GM23338 (cell line): ENCODE measurements around the gene FNDC11. TPM values are rescaled to one million over a fixed set of nuclear protein-coding genes. Genes with fewer than 3 reads are reported as not detected.

ENCODE experiments used
- ATAC-seq: fragments of 200-7000 bp; cut with Tn5 transposase; 3 replicates; pipeline ENCODE4 v1.9.1; 2020
- DNase-seq: peaks from one replicate; pipeline ENCODE4 v3.0.0-alpha.2; 2015; ENCODE audit warnings: low spot score
- H2AFZ ChIP-seq: fragments of 200-600 bp; sonication (generic); 2 replicates; pipeline ENCODE4 v1.8.0; 2016; ENCODE audit warnings: antibody characterized with exemption, mild to moderate bottlenecking, moderate library complexity
- H3F3A ChIP-seq: fragments of 200-600 bp; sonication (generic); replicated peaks from 2 replicates; pipeline ENCODE4 v1.8.0; 2017; ENCODE audit warnings: antibody characterized with exemption, mixed run types, low read depth
- H3K27ac ChIP-seq: fragments of 200-600 bp; sonication (generic); 2 replicates; pipeline ENCODE4 v1.6.1; 2016; ENCODE audit warnings: low read depth
- H3K27me3 ChIP-seq: fragments of 200-600 bp; sonication (generic); 2 replicates; pipeline ENCODE4 v1.8.0; 2016; ENCODE audit warnings: mild to moderate bottlenecking, mixed run types, moderate library complexity; ENCODE audit not compliant: insufficient read depth
- H3K36me3 ChIP-seq: fragments of 200-600 bp; sonication (generic); 2 replicates; pipeline ENCODE4 v1.8.0; 2016; ENCODE audit warnings: mild to moderate bottlenecking; ENCODE audit not compliant: insufficient read depth
- H3K4me1 ChIP-seq: fragments of 200-600 bp; sonication (generic); 2 replicates; pipeline ENCODE4 v1.8.0; 2016; ENCODE audit warnings: mild to moderate bottlenecking, moderate library complexity; ENCODE audit not compliant: insufficient read depth
- H3K4me2 ChIP-seq: fragments of 200-600 bp; sonication (generic); 2 replicates; pipeline ENCODE4 v1.7.1; 2017; ENCODE audit warnings: mixed run types
- H3K4me3 ChIP-seq: fragments of 200-600 bp; sonication (generic); 2 replicates; pipeline ENCODE4 v1.6.1; 2016; ENCODE audit warnings: mixed run types
- H3K79me2 ChIP-seq: fragments of 200-600 bp; sonication (generic); replicated peaks from 2 replicates; pipeline ENCODE4 v1.8.0; 2017; ENCODE audit warnings: mild to moderate bottlenecking; ENCODE audit not compliant: insufficient read depth
- H3K9me2 ChIP-seq: fragments of 200-600 bp; sonication (generic); 2 replicates; pipeline ENCODE4 v1.8.0; 2017; ENCODE audit not compliant: insufficient read depth
- H4K20me1 ChIP-seq: fragments of 200-600 bp; sonication (generic); replicated peaks from 2 replicates; pipeline ENCODE4 v1.8.0; 2017; ENCODE audit warnings: mild to moderate bottlenecking; ENCODE audit not compliant: insufficient read depth
- H3K27ac Mint-ChIP-seq: 2 replicates; pipeline ENCODE4 v1.8.0; 2020; ENCODE audit warnings: inconsistent platforms, mild to moderate bottlenecking, moderate library complexity, mixed read lengths
- H3K27me3 Mint-ChIP-seq: 3 replicates; pipeline ENCODE4 v1.8.0; 2022; ENCODE audit warnings: low read depth, mild to moderate bottlenecking, moderate library complexity, mixed read lengths, inconsistent platforms; ENCODE audit not compliant: insufficient read depth, poor library complexity
- H3K36me3 Mint-ChIP-seq: 3 replicates; pipeline ENCODE4 v1.8.0; 2021; ENCODE audit warnings: low read depth, mild to moderate bottlenecking, inconsistent platforms, moderate library complexity, mixed read lengths
- H3K4me1 Mint-ChIP-seq: 3 replicates; pipeline ENCODE4 v1.8.0; 2020; ENCODE audit warnings: mild to moderate bottlenecking, inconsistent platforms, mixed read lengths
- H3K4me3 Mint-ChIP-seq: 3 replicates; pipeline ENCODE4 v1.8.0; 2021; ENCODE audit warnings: moderate library complexity, mild to moderate bottlenecking, inconsistent platforms, mixed read lengths
- H3K9me3 Mint-ChIP-seq: 3 replicates; pipeline ENCODE4 v1.8.0; 2020; ENCODE audit warnings: moderate library complexity, mild to moderate bottlenecking, inconsistent platforms, mixed read lengths
- CREB1 ChIP-seq: fragments of 250-450 bp; sonication (Bioruptor Pico); IDR thresholded peaks from 2 replicates; pipeline ENCODE4 v1.5.0; 2020; ENCODE audit warnings: low read depth, mild to moderate bottlenecking, moderate library complexity
- POLR2AphosphoS5 ChIP-seq: IDR thresholded peaks from 2 replicates; pipeline ENCODE4 v1.6.1; 2016; ENCODE audit warnings: antibody characterized with exemption, low read depth
- STAT1 ChIP-seq: IDR thresholded peaks from one replicate; pipeline ENCODE4 v1.6.1; 2016; ENCODE audit warnings: antibody characterized with exemption; ENCODE audit not compliant: unreplicated experiment
- ZNF114 ChIP-seq: fragments of 250-450 bp; sonication (Bioruptor Pico); IDR thresholded peaks from 2 replicates; pipeline ENCODE4 v1.5.0; 2020; ENCODE audit warnings: mild to moderate bottlenecking, moderate library complexity
- polyA plus RNA-seq: library from polyadenylated mRNA; unstranded; fragments of >200 nt; fragmentation: Nextera tagmentation; extraction: Ambion mirVana; gene quantifications from 2 replicates; pipeline ENCODE4 v1.2.1, GENCODE V29; 2016
- total RNA-seq: library from RNA; depleted of rRNA; stranded (reverse); fragments of >200 nt; shearing (Covaris generic); gene quantifications from 2 replicates; pipeline ENCODE4 v1.2.3, GENCODE V29; 2014
- TF ChIP-seq, protein P1 (sequence below): fragments of 250-450 bp; sonication (Bioruptor Pico); IDR thresholded peaks from 2 replicates; pipeline ENCODE4 v1.5.0; 2020; ENCODE audit warnings: mild to moderate bottlenecking, moderate library complexity
- TF ChIP-seq, protein P2 (sequence below), 2 experiments: fragments of 200-600 bp in 1 of 2; sonication (generic) in 1 of 2; conservative IDR thresholded peaks; 2 replicates each; pipeline versions ENCODE4 v1.5.1 to v1.6.1; 2016 to 2017; ENCODE audit warnings: antibody characterized with exemption in 2 of 2, low read depth in 2 of 2, mild to moderate bottlenecking in 2 of 2, moderate library complexity in 1 of 2

FNDC11 gene
- total and polyA plus RNA-seq, 2 experiments from 2014 or later, result 3.4 to 5.3 TPM

DNA sequence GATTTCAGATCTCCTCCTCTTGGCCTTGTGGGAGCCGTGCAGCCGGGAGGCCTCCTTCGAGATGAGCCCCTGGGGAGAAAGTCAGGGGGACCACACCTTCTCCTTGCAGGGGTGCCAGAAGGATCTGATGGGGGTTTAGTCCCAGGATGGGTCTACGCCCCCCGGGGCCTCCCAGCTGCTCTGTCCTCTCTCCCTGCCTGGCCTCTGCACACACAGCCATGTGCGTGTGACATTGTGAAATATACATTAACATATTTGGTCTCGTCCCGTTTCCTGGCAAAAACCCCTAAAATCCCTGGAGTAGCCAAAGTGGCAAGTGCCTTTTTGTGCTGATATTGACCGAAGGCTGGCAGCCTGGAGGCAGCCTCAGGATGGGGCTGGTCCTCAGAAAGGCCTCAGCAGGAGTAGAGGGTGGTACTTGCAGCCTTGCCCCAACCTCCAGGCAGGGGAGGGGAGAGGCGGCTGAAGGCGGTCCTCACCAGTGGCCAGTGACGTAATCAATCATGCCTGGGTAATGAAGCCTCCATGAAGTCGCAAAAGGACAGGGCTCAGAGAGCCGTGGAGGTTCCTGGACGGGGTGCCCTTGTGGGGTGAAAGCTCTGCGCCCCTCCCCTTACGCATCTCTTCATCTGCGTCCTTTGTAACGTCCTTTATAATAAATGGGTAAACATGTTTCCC is 25.2 kb downstream of the FNDC11 start (continued):
- TF ChIP-seq, protein P1, sequence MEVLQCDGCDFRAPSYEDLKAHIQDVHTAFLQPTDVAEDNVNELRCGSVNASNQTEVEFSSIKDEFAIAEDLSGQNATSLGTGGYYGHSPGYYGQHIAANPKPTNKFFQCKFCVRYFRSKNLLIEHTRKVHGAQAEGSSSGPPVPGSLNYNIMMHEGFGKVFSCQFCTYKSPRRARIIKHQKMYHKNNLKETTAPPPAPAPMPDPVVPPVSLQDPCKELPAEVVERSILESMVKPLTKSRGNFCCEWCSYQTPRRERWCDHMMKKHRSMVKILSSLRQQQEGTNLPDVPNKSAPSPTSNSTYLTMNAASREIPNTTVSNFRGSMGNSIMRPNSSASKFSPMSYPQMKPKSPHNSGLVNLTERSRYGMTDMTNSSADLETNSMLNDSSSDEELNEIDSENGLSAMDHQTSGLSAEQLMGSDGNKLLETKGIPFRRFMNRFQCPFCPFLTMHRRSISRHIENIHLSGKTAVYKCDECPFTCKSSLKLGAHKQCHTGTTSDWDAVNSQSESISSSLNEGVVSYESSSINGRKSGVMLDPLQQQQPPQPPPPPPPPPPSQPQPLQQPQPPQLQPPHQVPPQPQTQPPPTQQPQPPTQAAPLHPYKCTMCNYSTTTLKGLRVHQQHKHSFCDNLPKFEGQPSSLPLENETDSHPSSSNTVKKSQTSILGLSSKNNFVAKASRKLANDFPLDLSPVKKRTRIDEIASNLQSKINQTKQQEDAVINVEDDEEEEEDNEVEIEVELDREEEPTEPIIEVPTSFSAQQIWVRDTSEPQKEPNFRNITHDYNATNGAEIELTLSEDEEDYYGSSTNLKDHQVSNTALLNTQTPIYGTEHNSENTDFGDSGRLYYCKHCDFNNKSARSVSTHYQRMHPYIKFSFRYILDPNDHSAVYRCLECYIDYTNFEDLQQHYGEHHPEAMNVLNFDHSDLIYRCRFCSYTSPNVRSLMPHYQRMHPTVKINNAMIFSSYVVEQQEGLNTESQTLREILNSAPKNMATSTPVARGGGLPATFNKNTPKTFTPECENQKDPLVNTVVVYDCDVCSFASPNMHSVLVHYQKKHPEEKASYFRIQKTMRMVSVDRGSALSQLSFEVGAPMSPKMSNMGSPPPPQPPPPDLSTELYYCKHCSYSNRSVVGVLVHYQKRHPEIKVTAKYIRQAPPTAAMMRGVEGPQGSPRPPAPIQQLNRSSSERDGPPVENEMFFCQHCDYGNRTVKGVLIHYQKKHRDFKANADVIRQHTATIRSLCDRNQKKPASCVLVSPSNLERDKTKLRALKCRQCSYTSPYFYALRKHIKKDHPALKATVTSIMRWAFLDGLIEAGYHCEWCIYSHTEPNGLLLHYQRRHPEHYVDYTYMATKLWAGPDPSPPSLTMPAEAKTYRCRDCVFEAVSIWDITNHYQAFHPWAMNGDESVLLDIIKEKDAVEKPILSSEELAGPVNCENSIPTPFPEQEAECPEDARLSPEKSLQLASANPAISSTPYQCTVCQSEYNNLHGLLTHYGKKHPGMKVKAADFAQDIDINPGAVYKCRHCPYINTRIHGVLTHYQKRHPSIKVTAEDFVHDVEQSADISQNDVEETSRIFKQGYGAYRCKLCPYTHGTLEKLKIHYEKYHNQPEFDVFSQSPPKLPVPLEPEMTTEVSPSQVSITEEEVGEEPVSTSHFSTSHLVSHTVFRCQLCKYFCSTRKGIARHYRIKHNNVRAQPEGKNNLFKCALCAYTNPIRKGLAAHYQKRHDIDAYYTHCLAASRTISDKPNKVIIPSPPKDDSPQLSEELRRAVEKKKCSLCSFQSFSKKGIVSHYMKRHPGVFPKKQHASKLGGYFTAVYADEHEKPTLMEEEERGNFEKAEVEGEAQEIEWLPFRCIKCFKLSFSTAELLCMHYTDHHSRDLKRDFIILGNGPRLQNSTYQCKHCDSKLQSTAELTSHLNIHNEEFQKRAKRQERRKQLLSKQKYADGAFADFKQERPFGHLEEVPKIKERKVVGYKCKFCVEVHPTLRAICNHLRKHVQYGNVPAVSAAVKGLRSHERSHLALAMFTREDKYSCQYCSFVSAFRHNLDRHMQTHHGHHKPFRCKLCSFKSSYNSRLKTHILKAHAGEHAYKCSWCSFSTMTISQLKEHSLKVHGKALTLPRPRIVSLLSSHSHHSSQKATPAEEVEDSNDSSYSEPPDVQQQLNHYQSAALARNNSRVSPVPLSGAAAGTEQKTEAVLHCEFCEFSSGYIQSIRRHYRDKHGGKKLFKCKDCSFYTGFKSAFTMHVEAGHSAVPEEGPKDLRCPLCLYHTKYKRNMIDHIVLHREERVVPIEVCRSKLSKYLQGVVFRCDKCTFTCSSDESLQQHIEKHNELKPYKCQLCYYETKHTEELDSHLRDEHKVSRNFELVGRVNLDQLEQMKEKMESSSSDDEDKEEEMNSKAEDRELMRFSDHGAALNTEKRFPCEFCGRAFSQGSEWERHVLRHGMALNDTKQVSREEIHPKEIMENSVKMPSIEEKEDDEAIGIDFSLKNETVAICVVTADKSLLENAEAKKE, result no peak
- TF ChIP-seq POLR2AphosphoS5 (no peak), CREB1 (CRISPR knock-in tag) (no peak), ZNF114 (CRISPR knock-in tag) (no peak)
- TF ChIP-seq, protein P2, sequence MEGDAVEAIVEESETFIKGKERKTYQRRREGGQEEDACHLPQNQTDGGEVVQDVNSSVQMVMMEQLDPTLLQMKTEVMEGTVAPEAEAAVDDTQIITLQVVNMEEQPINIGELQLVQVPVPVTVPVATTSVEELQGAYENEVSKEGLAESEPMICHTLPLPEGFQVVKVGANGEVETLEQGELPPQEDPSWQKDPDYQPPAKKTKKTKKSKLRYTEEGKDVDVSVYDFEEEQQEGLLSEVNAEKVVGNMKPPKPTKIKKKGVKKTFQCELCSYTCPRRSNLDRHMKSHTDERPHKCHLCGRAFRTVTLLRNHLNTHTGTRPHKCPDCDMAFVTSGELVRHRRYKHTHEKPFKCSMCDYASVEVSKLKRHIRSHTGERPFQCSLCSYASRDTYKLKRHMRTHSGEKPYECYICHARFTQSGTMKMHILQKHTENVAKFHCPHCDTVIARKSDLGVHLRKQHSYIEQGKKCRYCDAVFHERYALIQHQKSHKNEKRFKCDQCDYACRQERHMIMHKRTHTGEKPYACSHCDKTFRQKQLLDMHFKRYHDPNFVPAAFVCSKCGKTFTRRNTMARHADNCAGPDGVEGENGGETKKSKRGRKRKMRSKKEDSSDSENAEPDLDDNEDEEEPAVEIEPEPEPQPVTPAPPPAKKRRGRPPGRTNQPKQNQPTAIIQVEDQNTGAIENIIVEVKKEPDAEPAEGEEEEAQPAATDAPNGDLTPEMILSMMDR (conservative IDR thresholded peaks at IDR 0.05; ENCODE audit: low read depth in 2 of 2), result no peak

DNA sequence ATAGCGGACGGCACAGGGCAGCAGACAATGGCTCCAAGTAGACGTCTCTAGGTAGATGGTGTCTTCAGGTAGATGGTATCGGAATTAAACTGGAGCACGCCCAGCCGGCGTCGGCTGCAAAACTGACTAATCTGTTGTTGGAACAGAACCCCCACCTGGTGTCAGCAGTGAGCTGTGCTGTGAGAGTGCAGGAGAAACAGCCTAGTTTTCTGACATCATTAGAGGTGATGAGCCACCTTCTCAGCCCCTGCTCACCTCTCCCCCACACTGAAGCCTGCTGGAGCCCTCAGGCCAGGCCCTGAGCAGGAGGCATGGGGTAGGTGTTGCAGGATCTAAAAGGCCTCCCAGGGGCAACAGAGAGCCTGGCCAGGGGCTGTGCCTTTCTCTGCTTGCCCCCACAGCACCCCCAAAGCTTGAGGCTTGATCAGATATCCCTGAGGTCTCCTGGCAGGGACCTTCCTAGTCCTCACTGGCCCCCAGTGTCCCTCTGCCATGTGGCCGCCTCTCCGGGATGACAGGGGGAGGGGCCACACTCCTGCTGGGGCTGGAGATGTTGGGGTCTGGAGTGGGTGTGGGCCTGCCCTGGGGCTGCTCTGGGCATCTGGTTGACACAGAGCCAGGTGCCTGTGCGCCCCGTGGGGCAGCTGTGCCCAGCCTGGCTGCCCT is 27.0 kb downstream of the FNDC11 start:
- Mint-ChIP-seq H3K27ac (no peak overlapping the region), H3K9me3 (no peaks in the 10 kb centered on the region), H3K4me3 (no peak overlapping the region), H3K36me3 (no peaks in the 10 kb centered on the region), H3K4me1 (no peaks in the 10 kb centered on the region; the same call in 2 of the 3 replicates), H3K27me3 (peaks cover 8% of the 10 kb centered on the region)
- ATAC-seq (peak; percentile 82), DNase-seq (peak; percentile 59)
- Histone ChIP-seq H3K27me3 (no peaks in the 10 kb centered on the region), H3K79me2 (no peaks in the 10 kb centered on the region), H3K4me2 (no peak overlapping the region), H3K36me3 (no peaks in the 10 kb centered on the region), H3K4me1 (no peaks in the 10 kb centered on the region), H3F3A (no peaks in the 10 kb centered on the region), H3K27ac (no peak overlapping the region), H4K20me1 (no peaks in the 10 kb centered on the region), H3K4me3 (no peak overlapping the region), H2AFZ (no peak overlapping the region), H3K9me2 (no peaks in the 10 kb centered on the region)
- TF ChIP-seq STAT1, result no peak
- TF ChIP-seq, protein P2 (conservative IDR thresholded peaks at IDR 0.05; ENCODE audit: low read depth in 2 of 2), result peak; percentile 37 to 69
